Right lobe of liver (tissue), 6 donors: ENCODE results near the gene FNIP2. TPM values are rescaled to one million over a fixed set of nuclear protein-coding genes. Genes with fewer than 3 reads are reported as not detected.
"Not testable (repeated sequence)": the region's sequence is repeated elsewhere in the genome, so short reads cannot be mapped to it uniquely, and the experiment has no call there.

ENCODE experiments used
- ATAC-seq, 4 donors: fragments of 200-7000 bp; cut with Tn5 transposase; one replicate each; pipeline ENCODE4 v1.9.1; 2020; ENCODE audit warnings: mild to moderate bottlenecking in 4 of 4, moderate library complexity in 4 of 4
- DNase-seq, 3 donors: peaks; one replicate each; pipeline ENCODE4 v3.0.0-alpha.2; 2020
- H3K27ac ChIP-seq, 3 donors: fragments of 200-600 bp; one replicate each; pipeline ENCODE4 v1.8.0; 2022
- H3K27me3 ChIP-seq, 2 donors: fragments of 200-600 bp; one replicate each; pipeline ENCODE4 v1.8.0; 2022
- H3K36me3 ChIP-seq, 4 donors: fragments of 200-600 bp; sonication (generic) in 1 of 4; one replicate each; pipeline versions ENCODE4 v1.5.1 to v1.8.0; 2017 to 2022; ENCODE audit warnings: control low read depth in 1 of 4
- H3K4me1 ChIP-seq, 4 donors: fragments of 200-600 bp; sonication (generic) in 1 of 4; one replicate each; pipeline versions ENCODE4 v1.5.1 to v1.8.0; 2017 to 2022; ENCODE audit warnings: control low read depth in 1 of 4
- H3K4me3 ChIP-seq, 3 donors: fragments of 200-600 bp; one replicate each; pipeline ENCODE4 v1.8.0; 2022
- H3K9me3 ChIP-seq, 4 donors: fragments of 200-600 bp; sonication (generic) in 1 of 4; one replicate each; pipeline versions ENCODE4 v1.5.1 to v1.8.0; 2017 to 2022; ENCODE audit warnings: control low read depth in 1 of 4
- CTCF ChIP-seq, 4 donors: fragments of 200-600 bp in 3 of 4; fragments of 450-650 bp in 1 of 4; IDR thresholded peaks; one replicate each; pipeline versions ENCODE4 v1.5.1 to v1.8.0; 2016 to 2022; ENCODE audit warnings: antibody characterized with exemption in 4 of 4, mild to moderate bottlenecking in 2 of 4
- POLR2A ChIP-seq: fragments of 450-650 bp; IDR thresholded peaks from one replicate; pipeline ENCODE4 v1.6.1; 2017; ENCODE audit warnings: antibody characterized with exemption, mild to moderate bottlenecking
- WGBS: methylation state at CpG from one replicate; pipeline ENCODE4 v1.1.6; 2018; ENCODE audit warnings: low coverage, low lambda C conversion rate; ENCODE audit not compliant: insufficient coverage; ENCODE audit errors: missing lambda C conversion rate; 5-methylcytosine and 5-hydroxymethylcytosine counted together
- intact Hi-C, 2 donors: fragments of 100-400 bp; cut with DNase I; formaldehyde crosslinking; loops; one replicate each; pipeline versions ENCODE4 v1.11.2 to v1.14.1; 2022
- total RNA-seq, 6 experiments: library from RNA; depleted of rRNA in 2 of 6; stranded (reverse); fragments of >200 nt in 2 of 6; fragmentation: NEBNext Ultra II Directional in 3 of 6; extraction: Animal tissue kit (Norgen Biotek cat#: 25700) in 3 of 6; gene quantifications; one replicate each; pipeline versions ENCODE4 v1.1.0 to v1.2.4, GENCODE V29; 2016 to 2023
- donor health status: DM: no; HTN: yes; CAD: no.
- donor health status: DM: no; HTN: no; CAD: no.
- donor health status: DM: no; HTN: no; CAD: no.
- donor health status: DM: no; HTN: yes; CAD: no.
- donor health status: DM: no; HTN: yes; CAD: no.

The FNIP2 gene
- total RNA-seq, 6 experiments from 2014 or later = 34.2 to 67.4 (median 37.8) TPM

- Histone ChIP-seq H3K27ac (no peak overlapping the region), H3K27me3 (no peaks in the 10 kb centered on the region), H3K4me1 (no peaks in the 10 kb centered on the region), H3K4me3 (no peak overlapping the region), H3K36me3 (no peaks in the 10 kb centered on the region), H3K9me3 (no peaks in the 10 kb centered on the region)
- intact Hi-C loops = no loop called here
- no peak for ATAC-seq
- 96% methylated on average over 2 of the region's 2 CpGs for WGBS
- TF ChIP-seq CTCF (IDR thresholded peaks at IDR 0.05) = no peak
- no peak for TF ChIP-seq POLR2A
- no peak for DNase-seq
Measured at GRCh38 chr4:158912390-158912789, 143.6 kb downstream of the FNIP2 start.

GRCh38 chr4:158912806-158913205, 144.0 kb downstream of the FNIP2 start:
- ATAC-seq (no peak), DNase-seq (no peak)
- Histone ChIP-seq H3K4me1 (no peaks in the 10 kb centered on the region), H3K36me3 (no peaks in the 10 kb centered on the region), H3K27me3 (no peaks in the 10 kb centered on the region), H3K27ac (no peak overlapping the region), H3K9me3 (no peaks in the 10 kb centered on the region), H3K4me3 (no peak overlapping the region)
- 48% methylated on average over 6 of the region's 6 CpGs for WGBS
- intact Hi-C loops = no loop called here
- no peak for TF ChIP-seq CTCF (IDR thresholded peaks at IDR 0.05)
- no peak for TF ChIP-seq POLR2A

- no peaks in the 10 kb centered on the region for H3K36me3 ChIP-seq
- ATAC-seq (no peak), DNase-seq (no peak)
- no peak for TF ChIP-seq CTCF (IDR thresholded peaks at IDR 0.05)
- no peaks in the 10 kb centered on the region for H3K4me1 ChIP-seq
- intact Hi-C loops = no loop called here
- no peak overlapping the region for H3K4me3 ChIP-seq
- H3K27me3 ChIP-seq = no peaks in the 10 kb centered on the region
- no peaks in the 10 kb centered on the region for H3K9me3 ChIP-seq
- no peak overlapping the region for H3K27ac ChIP-seq
- WGBS = 84% methylated on average over 5 of the region's 5 CpGs
Measured at GRCh38 chr4:158913766-158914165, 144.9 kb downstream of the FNIP2 start.

GRCh38 chr4:158914218-158914617, 145.4 kb downstream of the FNIP2 start:
- Histone ChIP-seq H3K4me3 (no peak overlapping the region), H3K27ac (no peak overlapping the region), H3K9me3 (no peaks in the 10 kb centered on the region), H3K36me3 (no peaks in the 10 kb centered on the region), H3K27me3 (no peaks in the 10 kb centered on the region), H3K4me1 (no peaks in the 10 kb centered on the region)
- ATAC-seq = no peak
- no peak for DNase-seq
- TF ChIP-seq CTCF (IDR thresholded peaks at IDR 0.05) (no peak), POLR2A (no peak)
- 66% methylated on average over 5 of the region's 5 CpGs for WGBS
- intact Hi-C loops = no loop called here

- DNase-seq (no peak), ATAC-seq (no peak)
- H3K4me3 ChIP-seq = no peak overlapping the region
- no peaks in the 10 kb centered on the region for H3K4me1 ChIP-seq
- no peak overlapping the region for H3K27ac ChIP-seq
- H3K27me3 ChIP-seq = no peaks in the 10 kb centered on the region
- H3K9me3 ChIP-seq = no peaks in the 10 kb centered on the region
- 97% methylated on average over 2 of the region's 2 CpGs for WGBS
- TF ChIP-seq POLR2A = no peak
- TF ChIP-seq CTCF (IDR thresholded peaks at IDR 0.05) = no peak
- intact Hi-C loops = no loop called here
- H3K36me3 ChIP-seq = no peaks in the 10 kb centered on the region
Measured at GRCh38 chr4:158915683-158916241, 146.9 kb downstream of the FNIP2 start.

- intact Hi-C loops, H3K27ac ChIP-seq, H3K4me3 ChIP-seq, H3K9me3 ChIP-seq, H3K36me3 ChIP-seq, DNase-seq, H3K4me1 ChIP-seq, ATAC-seq, H3K27me3 ChIP-seq: not testable (repeated sequence)
- WGBS = 88% methylated on average over 6 of the region's 8 CpGs
Measured at GRCh38 chr4:158920452-158920996, 151.7 kb downstream of the FNIP2 start.

GRCh38 chr4:158927774-158928173, 158.9 kb downstream of the FNIP2 start:
- H3K4me1 ChIP-seq, H3K27ac ChIP-seq, H3K27me3 ChIP-seq, ATAC-seq, DNase-seq, H3K4me3 ChIP-seq, intact Hi-C loops, H3K36me3 ChIP-seq, H3K9me3 ChIP-seq: not testable (repeated sequence)
- WGBS = no CpG with 5 or more reads among the region's 19 CpGs
